T-helper 22 cell (primary cell): ENCODE measurements around the gene XXYLT1.
A peak's percentile ranks its signal among the peaks of the same experiment; 100 is the strongest.
"Not testable (repeated sequence)": the region's sequence is repeated elsewhere in the genome, so short reads cannot be mapped to it uniquely, and the experiment has no call there.

Experiments
- DNase-seq: peaks from one replicate; pipeline ENCODE4 v3.0.0-alpha.2; 2020; ENCODE audit warnings: low read depth

XXYLT1 gene

GRCh38 chr3:195112361-195112791, 158.6 kb downstream of the XXYLT1 start:
- no peak for DNase-seq

- no peak for DNase-seq
Measured at GRCh38 chr3:195111766-195112165, 159.2 kb downstream of the XXYLT1 start.

DNA sequence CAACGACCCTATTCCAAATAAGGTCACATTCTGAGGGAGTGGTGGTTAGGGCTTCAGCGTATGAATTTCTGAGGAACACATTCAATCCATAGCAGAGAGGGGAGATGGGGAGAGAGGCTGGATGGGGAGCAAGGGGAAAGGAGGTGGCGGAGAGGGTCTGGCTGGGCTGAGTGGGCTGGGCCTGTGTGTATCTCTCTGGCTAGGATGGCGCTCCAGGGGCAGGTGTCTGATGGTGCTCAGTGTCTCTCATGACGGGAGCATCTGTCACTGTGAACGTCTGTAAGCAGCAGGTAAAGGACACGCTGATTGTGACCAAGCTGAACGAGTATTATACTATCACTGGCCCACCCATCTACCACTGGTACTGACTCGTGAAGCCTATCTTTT, 159.6 kb downstream of the XXYLT1 start:
- no peak for DNase-seq

- no peak for DNase-seq
Measured at GRCh38 chr3:195110647-195111318, 160.2 kb downstream of the XXYLT1 start.

GRCh38 chr3:195109098-195109657, 161.8 kb downstream of the XXYLT1 start:
- DNase-seq = no peak

GRCh38 chr3:195107593-195107992, 163.4 kb downstream of the XXYLT1 start:
- no peak for DNase-seq

GRCh38 chr3:195107031-195107430, 163.9 kb downstream of the XXYLT1 start:
- not testable (repeated sequence) for DNase-seq

DNA sequence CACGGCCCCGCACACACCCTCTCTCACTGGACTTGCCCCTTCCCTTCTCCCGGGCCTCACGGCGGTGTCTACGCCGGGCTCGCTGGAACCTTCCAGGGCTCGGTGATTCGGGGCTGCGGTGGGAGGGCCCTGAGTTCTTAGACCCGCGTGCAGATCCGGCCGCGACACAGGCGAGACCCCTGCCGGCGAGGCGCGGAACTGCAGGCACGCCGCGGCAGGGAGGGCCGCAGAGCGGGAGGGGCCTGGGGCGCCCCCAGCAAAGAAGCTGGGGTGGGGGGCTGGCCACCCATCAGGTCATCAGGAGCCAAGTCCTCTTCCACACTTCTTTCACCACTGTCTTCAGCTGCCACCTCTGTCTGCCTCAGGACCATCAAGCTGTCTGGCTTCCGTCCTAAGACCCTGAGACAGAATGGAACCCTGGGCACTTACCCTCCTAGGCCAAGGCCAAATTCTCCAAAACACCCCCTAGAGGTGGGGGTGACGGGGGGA, 164.5 kb downstream of the XXYLT1 start:
- DNase-seq = peak; percentile 23

DNA sequence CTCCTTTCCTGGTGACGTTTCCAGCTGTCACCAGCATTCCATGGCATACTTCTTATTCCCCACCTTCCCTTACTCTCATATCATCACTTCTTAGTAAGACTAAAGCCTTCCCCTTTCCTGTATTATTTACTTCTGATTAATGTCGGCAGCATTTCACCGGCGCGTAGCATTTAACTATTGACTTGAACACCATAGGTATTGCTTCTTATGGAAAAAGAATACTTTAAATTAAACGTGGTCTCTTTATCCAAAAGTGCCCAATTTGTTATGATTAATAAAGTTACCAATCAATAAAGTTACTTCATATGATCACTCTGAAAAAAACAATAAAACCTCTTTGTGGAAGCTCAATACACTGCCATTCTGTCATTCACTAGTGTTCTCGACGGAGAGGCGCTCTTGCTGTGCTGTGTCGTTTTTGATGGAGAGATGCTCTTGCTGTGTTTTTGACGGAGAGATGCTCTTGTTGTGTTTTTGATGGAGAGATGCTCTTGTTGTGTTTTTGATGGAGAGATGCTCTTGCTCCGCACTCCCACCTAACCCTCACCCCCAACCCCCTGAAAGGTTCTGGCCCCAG, 165.0 kb downstream of the XXYLT1 start:
- DNase-seq = no peak

DNA sequence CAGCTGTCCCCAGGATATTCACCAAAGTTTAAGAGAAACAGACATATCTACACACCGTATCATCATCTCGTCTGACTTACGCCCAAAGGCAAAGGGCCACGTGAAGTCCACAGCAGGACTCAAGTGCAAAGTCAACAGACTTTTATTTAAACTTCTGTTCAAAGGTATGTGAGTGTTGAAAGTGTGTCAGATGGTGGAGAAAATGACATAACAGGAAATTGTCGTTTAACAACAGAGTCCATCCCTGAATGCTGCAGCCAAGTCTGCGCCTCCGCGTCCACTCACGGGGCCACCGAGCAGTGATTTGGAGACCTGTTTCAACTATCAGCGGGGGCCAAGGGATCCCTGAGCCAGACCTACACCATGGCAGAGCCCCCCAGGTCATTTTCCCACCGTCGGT, 165.6 kb downstream of the XXYLT1 start:
- no peak for DNase-seq

- DNase-seq = no peak
Measured at GRCh38 chr3:195104340-195104739, 166.6 kb downstream of the XXYLT1 start.

DNA sequence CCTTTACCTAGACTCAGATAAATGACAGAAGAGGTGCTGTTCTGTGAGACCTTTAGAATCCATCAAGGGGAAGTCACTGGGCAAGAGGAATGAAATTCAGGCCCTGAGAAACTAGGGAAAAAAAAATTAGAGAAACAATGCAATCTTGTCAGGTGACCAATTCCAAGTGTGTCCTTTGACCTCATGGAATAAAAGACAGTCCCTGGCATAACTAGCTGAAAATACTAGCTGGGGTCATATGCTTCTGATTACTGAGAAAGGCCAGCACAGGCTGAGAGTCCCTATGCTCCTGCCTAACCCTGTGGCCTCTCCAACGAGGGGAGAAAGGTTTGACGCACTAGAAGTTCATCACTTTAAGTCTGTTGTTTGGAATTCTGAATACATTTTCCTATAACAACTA, 167.3 kb downstream of the XXYLT1 start:
- no peak for DNase-seq

DNA sequence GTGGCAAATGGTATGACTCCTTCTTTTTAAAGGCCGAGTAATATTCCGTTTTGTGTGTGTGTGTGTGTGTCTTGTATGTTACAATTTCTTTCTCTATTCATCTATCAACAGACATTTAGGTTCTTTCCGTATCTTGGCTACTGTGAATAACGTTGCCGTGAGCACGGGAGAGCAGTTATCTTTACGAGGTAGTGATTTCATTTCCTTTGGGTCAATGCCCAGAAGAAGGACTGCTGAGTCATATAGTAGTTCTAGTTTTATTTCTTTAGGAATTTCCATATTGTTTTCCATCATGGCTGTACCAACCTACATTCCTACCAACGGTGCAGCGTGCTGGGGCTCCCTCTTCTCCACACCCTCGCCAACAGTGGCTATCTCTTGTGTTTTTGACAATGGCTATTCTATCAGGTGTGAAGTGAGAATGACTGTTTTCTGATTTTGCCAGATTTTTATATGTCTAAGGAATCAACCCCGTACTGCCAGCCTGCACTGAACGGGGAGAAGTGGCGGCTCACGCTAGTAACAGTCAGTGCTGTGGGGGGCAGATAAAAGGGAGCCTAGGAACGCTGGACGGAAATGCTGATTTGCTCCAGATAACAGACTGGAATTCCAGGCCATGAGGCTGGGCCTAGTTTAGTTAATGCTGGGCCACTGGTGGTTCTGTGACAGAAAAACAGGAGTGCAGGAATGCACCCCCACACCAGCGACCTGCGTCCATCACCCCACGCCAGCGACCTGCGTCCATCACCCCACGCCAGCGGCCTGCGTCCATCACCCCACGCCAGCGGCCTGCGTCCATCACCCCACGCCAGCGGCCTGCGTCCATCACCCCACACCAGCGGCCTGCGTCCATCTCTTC, 168.1 kb downstream of the XXYLT1 start:
- DNase-seq = no peak

GRCh38 chr3:195101927-195102608, 168.9 kb downstream of the XXYLT1 start:
- no peak for DNase-seq

DNA sequence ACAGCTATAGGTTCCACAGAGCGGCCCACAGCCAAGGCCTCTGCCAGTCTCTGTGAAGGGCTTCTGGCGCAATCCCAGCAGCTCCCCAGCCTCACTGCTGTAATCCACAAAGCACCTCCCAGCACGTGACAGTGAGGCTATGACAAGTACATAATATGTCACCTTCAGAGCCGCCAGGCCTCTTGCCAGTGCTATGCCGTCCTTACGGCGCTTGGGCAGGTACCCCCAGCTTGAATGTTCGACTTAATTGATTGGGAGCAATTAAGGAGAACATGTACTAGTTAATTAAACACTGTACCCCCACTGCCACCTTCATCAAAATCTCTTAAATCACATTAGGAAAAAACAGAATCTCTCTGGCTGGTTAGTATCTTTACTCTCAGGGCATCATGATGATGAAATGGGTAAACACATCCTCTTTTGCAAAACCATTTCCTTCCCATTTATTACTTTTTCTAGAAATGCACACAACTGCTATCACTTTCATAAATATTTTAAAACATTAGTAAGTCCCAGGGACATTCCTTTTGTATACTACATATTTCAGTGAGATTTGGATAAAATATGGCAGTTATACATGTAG, 169.9 kb downstream of the XXYLT1 start:
- no peak for DNase-seq

GRCh38 chr3:195099951-195100785, 170.8 kb downstream of the XXYLT1 start:
- no peak for DNase-seq

DNA sequence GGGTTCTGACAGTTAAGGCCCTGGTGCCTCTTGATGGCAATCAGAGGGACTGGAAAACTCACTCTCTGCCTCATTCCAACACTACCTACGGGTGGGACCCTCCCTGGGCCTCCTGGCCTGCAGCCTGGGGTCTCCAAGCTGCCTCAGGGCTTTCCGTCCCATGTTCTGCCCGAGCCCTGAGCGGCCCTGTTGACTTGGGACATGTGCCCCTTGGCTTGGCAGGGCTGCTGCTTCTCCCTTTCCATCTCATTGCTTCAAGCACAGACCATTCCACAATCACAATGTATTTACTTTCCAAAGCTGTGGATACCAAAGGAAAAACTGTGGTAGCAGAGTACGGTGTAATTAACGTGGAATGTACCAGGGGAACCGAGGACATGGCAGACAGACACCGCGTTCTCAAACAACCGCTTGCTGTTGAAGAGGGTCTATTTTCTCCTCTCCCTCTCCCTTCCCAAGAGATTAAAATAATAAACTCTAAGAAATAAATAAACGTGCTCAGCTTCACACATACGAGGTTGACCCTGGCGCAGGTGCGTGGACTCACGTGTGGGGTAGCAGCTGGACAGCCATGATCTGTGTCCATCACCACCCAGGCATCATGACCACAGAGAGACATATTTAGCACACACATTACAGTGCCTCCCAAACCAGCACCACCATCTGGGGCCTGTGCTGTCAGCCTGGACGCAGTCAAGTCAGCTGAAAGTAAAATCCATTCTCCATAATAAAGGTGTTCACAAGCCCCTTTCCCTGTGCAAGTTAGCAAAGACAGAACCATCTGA, 172.0 kb downstream of the XXYLT1 start:
- DNase-seq = no peak

- no peak for DNase-seq
Measured at GRCh38 chr3:195097331-195098255, 173.4 kb downstream of the XXYLT1 start.
